ENCODE measurements around the gene KDM5C. TPM values are rescaled to one million over a fixed set of nuclear protein-coding genes. Genes with fewer than 3 reads are reported as not detected.

KDM5C gene
- total and polyA plus RNA-seq, 2 of the 8 experiments (the other 6 are each of a cell fraction or from before 2014, with no cell fraction given), result 42.4 to 82.2 TPM

GRCh38 chrX:53224860-53225797 lies at the start of gene KDM5C (continued):
- TF ChIP-seq POLR2A (IDR thresholded peaks at IDR 0.05; ENCODE audit: control extremely low read depth in 1 of 2, low read depth in 2 of 2, low read length in 2 of 2) (peak; percentile 80 to 90), CEBPB (IDR thresholded peaks at IDR 0.05; ENCODE audit: low read depth, low read length) (no peak), SIX5 (IDR thresholded peaks at IDR 0.05; ENCODE audit: low read depth, low read length) (no peak), CHD1 (IDR thresholded peaks at IDR 0.05; ENCODE audit: low read depth, low read length) (no peak), CBX5 (IDR thresholded peaks at IDR 0.05; ENCODE audit: low read depth, low read length) (no peak), JUND (IDR thresholded peaks at IDR 0.05; ENCODE audit: low read length) (no peak), BACH1 (IDR thresholded peaks at IDR 0.05; ENCODE audit: low read length) (no peak), SIN3A (conservative IDR thresholded peaks at IDR 0.05 in 1 of 2, IDR thresholded peaks at IDR 0.05 in 1 of 2; ENCODE audit: low read depth in 1 of 2, low read length in 2 of 2) (peak in 1 of 2 experiments; percentile 60; a peak in 1 of 4 replicates), RXRA (IDR thresholded peaks at IDR 0.05; ENCODE audit: insufficient read depth, low read depth, low read length) (no peak), CHD7 (IDR thresholded peaks at IDR 0.05; ENCODE audit: insufficient replicate concordance, low read length) (no peak)

Data from H1 (cell line).